Measurements from ENCODE around the gene MACIR. TPM values are rescaled to one million over a fixed set of nuclear protein-coding genes. Genes with fewer than 3 reads are reported as not detected.
A peak's percentile ranks its signal among the peaks of the same experiment; 100 is the strongest.

The MACIR gene
- total RNA-seq, 1 donor from 2014 or later: 3.9 TPM

- Mint-ChIP-seq H3K27ac (no peak overlapping the region), H3K4me3 (no peak overlapping the region), H3K9me3 (peaks cover 4% of the 10 kb centered on the region), H3K4me1 (peaks cover 2% of the 10 kb centered on the region), H3K36me3 (ENCODE audit: low read depth) (no peaks in the 10 kb centered on the region), H3K27me3 (peaks cover 9% of the 10 kb centered on the region)
- POLR2A ChIA-PET: no interaction called here
- ATAC-seq (ENCODE audit: low read depth) (no peak), DNase-seq (no peak)
- CTCF ChIA-PET: interaction anchor here (1.7 to 1.8 kb wide), 2 partner anchors 10 to 442 kb away, joined by 6 read pairs; no protein-coding TSS in a partner anchor
- intact Hi-C loops (cut with micrococcal nuclease): no loop called here
- TF ChIP-seq CTCF (IDR thresholded peaks at IDR 0.05): no peak
Measured at GRCh38 chr5:103223031-103223955, 35.3 kb upstream of the MACIR start.

- ChIA-PET POLR2A (interaction anchor here (1.0 kb wide), 1 partner anchor 104 kb away, joined by 3 read pairs; the partner anchor contains the start of genes GIN1 and PPIP5K2), CTCF (interaction anchor here (0.9 to 2.6 kb wide), 9 partner anchors 8 to 688 kb away, joined by 3 to 13 read pairs (median 4); partner anchors contain the start of gene MACIR)
- peaks cover 11% of the 10 kb centered on the region for H3K27me3 Mint-ChIP-seq
- peak; percentile 97 for ATAC-seq (ENCODE audit: low read depth)
- no peak overlapping the region for H3K27ac Mint-ChIP-seq
- peak; percentile 67 for TF ChIP-seq CTCF (IDR thresholded peaks at IDR 0.05)
- H3K4me1 Mint-ChIP-seq: peaks cover 2% of the 10 kb centered on the region
- no peak for DNase-seq
- H3K9me3 Mint-ChIP-seq: peaks cover 4% of the 10 kb centered on the region
- no peaks in the 10 kb centered on the region for H3K36me3 Mint-ChIP-seq (ENCODE audit: low read depth)
- H3K4me3 Mint-ChIP-seq: no peak overlapping the region
- intact Hi-C loops (cut with micrococcal nuclease): loop anchor here (1.0 to 2.0 kb wide), 4 partner anchors 34 to 688 kb away; partner anchors contain the start of gene MACIR
Measured at GRCh38 chr5:103224118-103224893, 34.3 kb upstream of the MACIR start.

GRCh38 chr5:103224894-103225246 lies 33.7 kb upstream of the MACIR start:
- TF ChIP-seq CTCF (IDR thresholded peaks at IDR 0.05): peak; percentile 4
- ATAC-seq (ENCODE audit: low read depth): no peak
- no peak overlapping the region for H3K27ac Mint-ChIP-seq

GRCh38 chr5:103228061-103228460 lies 30.5 kb upstream of the MACIR start:
- TF ChIP-seq CTCF (IDR thresholded peaks at IDR 0.05): no peak
- no peaks in the 10 kb centered on the region for H3K36me3 Mint-ChIP-seq (ENCODE audit: low read depth)
- intact Hi-C loops (cut with micrococcal nuclease): no loop called here
- peaks cover 2% of the 10 kb centered on the region for H3K4me1 Mint-ChIP-seq
- no peak for DNase-seq
- H3K4me3 Mint-ChIP-seq: no peak overlapping the region
- ChIA-PET CTCF (no interaction called here), POLR2A (no interaction called here)
- peaks cover 11% of the 10 kb centered on the region for H3K27me3 Mint-ChIP-seq
- H3K27ac Mint-ChIP-seq: no peak overlapping the region
- ATAC-seq (ENCODE audit: low read depth): no peak
- no peaks in the 10 kb centered on the region for H3K9me3 Mint-ChIP-seq

More at GRCh38 chr5:103224894-103225246, 33.7 kb upstream of the MACIR start:
- Mint-ChIP-seq H3K27me3 (peaks cover 11% of the 10 kb centered on the region), H3K9me3 (no peaks in the 10 kb centered on the region), H3K36me3 (ENCODE audit: low read depth) (no peaks in the 10 kb centered on the region), H3K4me3 (no peak overlapping the region), H3K4me1 (peaks cover 2% of the 10 kb centered on the region)
- DNase-seq: no peak
- intact Hi-C loops (cut with micrococcal nuclease): loop anchor here (1.0 to 2.0 kb wide), 4 partner anchors 34 to 689 kb away; partner anchors contain the start of gene MACIR
- POLR2A ChIA-PET: interaction anchor here (1.0 kb wide), 1 partner anchor 105 kb away, joined by 3 read pairs; the partner anchor contains the start of genes GIN1 and PPIP5K2
- CTCF ChIA-PET: interaction anchor here (0.9 to 2.6 kb wide), 9 partner anchors 9 to 689 kb away, joined by 3 to 13 read pairs (median 4); partner anchors contain the start of gene MACIR
